A673 (cell line): Measurements from ENCODE around the gene UBXN7. TPM values are rescaled to one million over a fixed set of nuclear protein-coding genes. Genes with fewer than 3 reads are reported as not detected.
"Not testable (repeated sequence)": the region's sequence is repeated elsewhere in the genome, so short reads cannot be mapped to it uniquely, and the experiment has no call there.

Experiments used
- BruUV-seq: library from RNA; stranded (reverse); fragments of 400-500 nt; replicated peaks from 2 replicates; lab custom pipeline; 2021; lab: Mats Ljungman, UMichigan
- CTCF ChIA-PET: fragments of 300-600 bp; sonication (Branson Sonifier 250); formaldehyde crosslinking; loops from one replicate; lab custom pipeline; 2022; ENCODE audit warnings: antibody characterized with exemption; lab: Charles Lee
- POLR2A ChIA-PET: fragments of 300-600 bp; sonication (Branson Sonifier 250); formaldehyde crosslinking; loops from one replicate; lab custom pipeline; 2022; ENCODE audit warnings: antibody characterized with exemption; ENCODE audit not compliant: low non-redundant PET; lab: Charles Lee
- DNase-seq: peaks from one replicate; pipeline ENCODE4 v3.0.0-alpha.2; 2015; ENCODE audit warnings: low spot score
- H3K27ac ChIP-seq: fragments of 200-600 bp; sonication (generic); 2 replicates; pipeline ENCODE4 v1.5.1; 2016; ENCODE audit warnings: mixed run types, low read depth, mild to moderate bottlenecking, mixed read lengths, antibody characterized with exemption, low read length; ENCODE audit not compliant: poor library complexity, severe bottlenecking
- H3K27me3 ChIP-seq: fragments of 200-600 bp; sonication (generic); replicated peaks from 2 replicates; pipeline ENCODE4 v1.6.1; 2017; ENCODE audit warnings: mixed run types, low read depth, mild to moderate bottlenecking, mixed read lengths, antibody characterized with exemption, low read length; ENCODE audit not compliant: insufficient read depth, poor library complexity
- H3K36me3 ChIP-seq: fragments of 200-600 bp; sonication (generic); 2 replicates; pipeline ENCODE4 v1.6.1; 2016; ENCODE audit warnings: mixed run types, mild to moderate bottlenecking, mixed read lengths, antibody characterized with exemption, low read length; ENCODE audit not compliant: insufficient read depth, poor library complexity, severe bottlenecking
- H3K4me1 ChIP-seq: fragments of 200-600 bp; sonication (generic); 2 replicates; pipeline ENCODE4 v1.6.1; 2017; ENCODE audit warnings: mixed run types, mild to moderate bottlenecking, mixed read lengths, antibody characterized with exemption, low read length; ENCODE audit not compliant: insufficient read depth, poor library complexity, severe bottlenecking
- H3K4me3 ChIP-seq: fragments of 200-600 bp; sonication (generic); 2 replicates; pipeline ENCODE4 v1.5.1; 2016; ENCODE audit warnings: low read depth, mixed run types, mild to moderate bottlenecking, mixed read lengths, low read length; ENCODE audit not compliant: poor library complexity, severe bottlenecking
- H3K9me3 ChIP-seq: fragments of 200-600 bp; sonication (generic); 2 replicates; pipeline ENCODE4 v1.6.1; 2016; ENCODE audit warnings: mixed run types, low read depth, mild to moderate bottlenecking, mixed read lengths, antibody characterized with exemption, low read length; ENCODE audit not compliant: poor library complexity, severe bottlenecking
- EZH2 ChIP-seq: fragments of 200-600 bp; sonication (generic); IDR thresholded peaks from 2 replicates; pipeline ENCODE4 v1.6.1; 2017; ENCODE audit warnings: borderline replicate concordance, low read depth, mild to moderate bottlenecking, mixed read lengths, antibody characterized with exemption, low read length; ENCODE audit not compliant: poor library complexity, severe bottlenecking
- intact Hi-C: fragments of 100-400 bp; cut with micrococcal nuclease; formaldehyde crosslinking; loops from one replicate; pipeline ENCODE4 v1.10.0; 2022; ENCODE audit not compliant: unreplicated experiment
- total RNA-seq: library from RNA; stranded (reverse); gene quantifications from 2 replicates; pipeline ENCODE4 v1.2.3, GENCODE V29; 2021
- TF ChIP-seq, protein P1 (sequence below): fragments of 300-800, 200-600 bp; sonication (generic); conservative IDR thresholded peaks from 2 replicates; pipeline ENCODE4 v1.5.1; 2017; ENCODE audit warnings: low read depth, mild to moderate bottlenecking, antibody characterized with exemption, low read length, moderate library complexity, mixed read lengths

UBXN7 gene
- total RNA-seq, 1 experiment from 2014 or later, result 94.2 TPM

DNA sequence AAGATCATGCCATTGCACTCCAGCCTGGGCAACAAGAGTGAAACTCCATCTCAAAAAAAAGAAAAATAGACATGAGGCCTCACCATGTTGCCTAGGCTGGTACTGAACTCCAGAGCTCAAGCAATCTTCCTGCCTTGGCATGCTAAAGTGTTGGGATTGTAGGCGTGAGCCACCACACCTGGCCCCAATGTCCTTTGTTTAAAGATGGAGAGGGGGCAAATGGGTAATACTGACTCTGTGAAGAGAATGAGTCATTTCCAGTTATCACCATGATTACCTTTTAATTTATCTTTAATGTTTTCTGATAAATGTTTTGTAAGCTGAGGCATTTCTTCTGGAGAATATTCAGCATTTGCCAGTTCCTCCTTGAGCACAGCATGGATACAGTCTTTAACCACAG, 116.4 kb downstream of the UBXN7 start:
- no peak for TF ChIP-seq EZH2
- TF ChIP-seq, protein P1, sequence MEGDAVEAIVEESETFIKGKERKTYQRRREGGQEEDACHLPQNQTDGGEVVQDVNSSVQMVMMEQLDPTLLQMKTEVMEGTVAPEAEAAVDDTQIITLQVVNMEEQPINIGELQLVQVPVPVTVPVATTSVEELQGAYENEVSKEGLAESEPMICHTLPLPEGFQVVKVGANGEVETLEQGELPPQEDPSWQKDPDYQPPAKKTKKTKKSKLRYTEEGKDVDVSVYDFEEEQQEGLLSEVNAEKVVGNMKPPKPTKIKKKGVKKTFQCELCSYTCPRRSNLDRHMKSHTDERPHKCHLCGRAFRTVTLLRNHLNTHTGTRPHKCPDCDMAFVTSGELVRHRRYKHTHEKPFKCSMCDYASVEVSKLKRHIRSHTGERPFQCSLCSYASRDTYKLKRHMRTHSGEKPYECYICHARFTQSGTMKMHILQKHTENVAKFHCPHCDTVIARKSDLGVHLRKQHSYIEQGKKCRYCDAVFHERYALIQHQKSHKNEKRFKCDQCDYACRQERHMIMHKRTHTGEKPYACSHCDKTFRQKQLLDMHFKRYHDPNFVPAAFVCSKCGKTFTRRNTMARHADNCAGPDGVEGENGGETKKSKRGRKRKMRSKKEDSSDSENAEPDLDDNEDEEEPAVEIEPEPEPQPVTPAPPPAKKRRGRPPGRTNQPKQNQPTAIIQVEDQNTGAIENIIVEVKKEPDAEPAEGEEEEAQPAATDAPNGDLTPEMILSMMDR, result no peak
- Histone ChIP-seq H3K4me3 (no peak overlapping the region), H3K36me3 (peaks cover 3% of the 10 kb centered on the region), H3K9me3 (no peaks in the 10 kb centered on the region), H3K4me1 (no peaks in the 10 kb centered on the region), H3K27ac (no peak overlapping the region), H3K27me3 (no peaks in the 10 kb centered on the region)
- POLR2A ChIA-PET, result no interaction called here
- BruUV-seq, result no TSS peak
- intact Hi-C loops, result loop anchor here (5.0 kb wide), 1 partner anchor 116 kb away; the partner anchor contains the start of gene UBXN7
- DNase-seq, result no peak
- CTCF ChIA-PET, result no interaction called here

- H3K27me3 ChIP-seq, result no peaks in the 10 kb centered on the region
- peaks cover 3% of the 10 kb centered on the region for H3K36me3 ChIP-seq
- no peak for DNase-seq
- H3K27ac ChIP-seq, result no peak overlapping the region
- ChIA-PET CTCF (no interaction called here), POLR2A (interaction anchor here (0.6 kb wide), 1 partner anchor 115 kb away, joined by 4 read pairs; no protein-coding TSS in a partner anchor)
- intact Hi-C loops, result no loop called here
- no peaks in the 10 kb centered on the region for H3K9me3 ChIP-seq
- no TSS peak for BruUV-seq
- no peaks in the 10 kb centered on the region for H3K4me1 ChIP-seq
- no peak for TF ChIP-seq EZH2
- TF ChIP-seq, protein P1, result no peak
- no peak overlapping the region for H3K4me3 ChIP-seq
These were observed 117.6 kb downstream of the UBXN7 start for GRCh38 chr3:196314597-196314996.

DNA sequence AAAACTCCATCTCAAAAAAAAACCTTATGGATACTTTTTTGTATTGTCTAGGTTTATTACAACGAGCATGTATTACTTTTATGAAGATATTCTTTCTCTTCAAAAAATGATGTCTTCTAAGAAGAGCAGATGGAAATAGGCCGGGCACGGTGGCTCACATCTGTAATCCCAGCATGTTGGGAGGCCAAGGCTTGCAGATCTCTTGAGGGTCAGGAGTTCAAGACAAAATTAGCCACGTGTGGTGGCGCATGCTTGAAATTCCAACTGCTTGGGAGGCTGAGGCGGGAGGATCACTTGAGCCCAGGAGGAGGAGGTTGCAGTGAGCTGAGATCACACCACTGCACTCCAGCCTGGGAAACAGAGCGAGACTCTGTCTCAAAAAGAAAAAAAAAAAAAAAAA, 118.1 kb downstream of the UBXN7 start:
- H3K9me3 ChIP-seq, H3K4me1 ChIP-seq, H3K27ac ChIP-seq, H3K36me3 ChIP-seq, intact Hi-C loops, BruUV-seq, CTCF ChIA-PET, H3K4me3 ChIP-seq, H3K27me3 ChIP-seq, DNase-seq, POLR2A ChIA-PET: not testable (repeated sequence)

- intact Hi-C loops, CTCF ChIA-PET: not testable (repeated sequence)
These were observed 129.3 kb downstream of the UBXN7 start for GRCh38 chr3:196302960-196303359.

DNA sequence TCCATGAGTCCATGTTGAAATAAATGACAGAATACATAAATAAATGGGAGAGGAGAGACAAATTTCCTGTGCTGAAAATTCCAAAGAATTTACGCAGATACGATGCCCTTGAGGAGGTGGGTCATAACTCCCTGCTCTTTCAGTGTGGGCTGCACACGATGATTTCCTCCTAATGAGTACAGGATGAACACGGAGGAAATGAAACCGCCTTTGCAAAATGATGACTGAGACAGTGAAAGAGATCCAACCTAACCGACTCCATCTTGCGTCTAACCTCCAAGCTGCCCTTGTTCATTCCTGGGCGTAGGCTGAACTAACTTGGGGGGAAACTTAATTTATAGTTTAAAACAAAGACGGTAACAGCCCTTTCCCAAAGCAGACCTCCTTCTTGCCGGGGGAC, 129.7 kb downstream of the UBXN7 start:
- DNase-seq, H3K9me3 ChIP-seq, H3K4me3 ChIP-seq, BruUV-seq, H3K36me3 ChIP-seq, H3K4me1 ChIP-seq, CTCF ChIA-PET, H3K27ac ChIP-seq, POLR2A ChIA-PET, intact Hi-C loops, H3K27me3 ChIP-seq: not testable (repeated sequence)

More at GRCh38 chr3:196302960-196303359, 129.3 kb downstream of the UBXN7 start:
- H3K4me1 ChIP-seq, H3K4me3 ChIP-seq, H3K9me3 ChIP-seq, POLR2A ChIA-PET, H3K27me3 ChIP-seq, BruUV-seq, H3K36me3 ChIP-seq, DNase-seq, H3K27ac ChIP-seq: not testable (repeated sequence)
